Measurements from ENCODE around the gene ALAS1.
"Not testable (repeated sequence)": the region's sequence is repeated elsewhere in the genome, so short reads cannot be mapped to it uniquely, and the experiment has no call there.

ALAS1 gene

DNA sequence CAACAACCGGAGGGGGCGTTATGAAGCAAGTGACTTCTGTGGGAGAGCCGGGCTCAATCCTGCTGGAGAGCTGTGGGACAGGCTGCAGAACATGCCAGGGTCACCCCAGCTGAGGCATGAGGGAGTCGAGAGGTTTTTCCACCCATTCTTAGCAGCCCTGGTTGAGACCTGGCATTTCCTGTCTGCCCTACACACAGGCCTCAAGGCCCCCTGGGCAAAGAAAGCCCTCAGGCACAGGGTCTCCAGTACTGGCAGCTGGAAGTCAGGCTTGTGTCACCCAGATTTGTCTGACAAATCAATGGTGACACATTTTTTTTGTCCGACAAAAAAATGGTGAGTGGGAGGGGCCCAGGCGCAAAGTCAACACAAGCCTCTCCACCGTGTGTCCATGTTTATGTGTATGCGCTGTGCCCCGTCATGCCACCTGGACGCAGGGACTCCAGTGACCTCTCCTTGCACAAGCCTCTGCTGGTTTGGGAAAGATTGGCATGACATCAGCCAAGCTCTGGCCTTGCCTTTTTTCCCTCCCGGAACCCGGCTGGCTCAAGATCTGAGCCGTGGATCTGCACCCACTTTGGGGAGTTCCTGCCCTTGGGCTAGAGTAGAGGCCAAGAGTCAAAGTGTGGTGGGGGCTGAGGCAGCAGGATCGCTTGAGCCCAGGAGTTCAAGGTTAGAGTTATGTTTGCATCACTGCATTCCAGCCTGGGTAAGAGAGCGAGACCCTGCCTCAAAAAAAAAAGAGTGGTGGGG is 20.8 kb upstream of the ALAS1 start:
- DNase-seq (ENCODE audit: low spot score) = no peak

DNA sequence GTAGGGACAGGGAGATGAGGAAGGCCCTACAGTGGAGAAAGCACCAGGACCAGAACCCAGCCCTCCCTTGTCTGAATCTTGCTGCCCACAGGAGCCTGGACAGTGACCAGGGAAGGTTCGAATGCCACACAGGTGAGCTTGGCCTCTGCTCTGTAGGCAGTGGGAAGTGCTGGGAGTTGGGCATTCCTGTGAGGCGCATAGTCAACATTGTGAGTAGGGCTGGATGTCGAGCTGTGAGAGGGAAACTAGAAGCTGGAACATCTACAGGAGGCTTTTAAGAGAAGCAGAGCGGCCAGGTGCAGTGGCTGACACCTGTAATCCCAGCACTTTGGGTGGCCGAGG is 20.3 kb upstream of the ALAS1 start:
- no peak for DNase-seq (ENCODE audit: low spot score)

DNA sequence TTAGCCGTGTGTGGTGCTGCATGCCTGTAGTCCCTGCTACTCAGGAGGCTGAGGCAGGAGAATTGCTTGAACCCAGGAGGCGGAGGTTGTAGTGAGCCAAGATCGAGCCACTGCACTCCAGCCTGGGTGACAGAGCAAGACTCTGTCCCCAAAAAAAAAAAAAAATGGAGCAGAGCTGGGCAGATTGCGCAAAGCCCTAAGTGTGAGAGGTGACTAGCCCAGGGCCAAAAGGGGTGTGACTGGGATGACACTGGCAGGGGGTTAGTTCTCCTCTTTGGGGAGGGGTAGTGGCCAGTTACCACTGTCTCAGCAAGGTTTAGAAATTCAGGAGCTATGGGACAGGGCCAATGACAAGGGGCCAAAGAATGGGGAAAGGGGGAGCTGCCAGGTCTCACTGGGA is 19.8 kb upstream of the ALAS1 start:
- not testable (repeated sequence) for DNase-seq (ENCODE audit: low spot score)

DNA sequence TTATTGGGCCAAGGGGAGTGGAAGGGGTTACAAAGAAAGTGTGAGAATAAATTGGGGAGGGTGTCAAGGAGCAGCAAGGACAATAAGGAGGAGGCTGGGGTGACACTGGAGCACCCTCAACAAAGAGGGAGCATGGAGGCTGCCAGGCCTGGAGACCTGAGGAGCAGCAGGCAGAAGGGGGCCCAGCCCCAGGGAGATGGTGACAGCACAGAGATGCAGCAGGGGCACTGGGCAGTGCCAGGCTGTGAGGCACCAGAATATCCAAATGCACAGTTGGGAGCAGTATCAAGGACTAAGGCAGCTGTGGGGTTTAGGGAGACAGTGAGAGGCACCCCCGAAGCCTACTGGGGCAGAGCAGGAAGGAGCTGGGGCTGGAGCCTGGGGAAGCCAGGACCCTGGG is 19.4 kb upstream of the ALAS1 start:
- no peak for DNase-seq (ENCODE audit: low spot score)

DNA sequence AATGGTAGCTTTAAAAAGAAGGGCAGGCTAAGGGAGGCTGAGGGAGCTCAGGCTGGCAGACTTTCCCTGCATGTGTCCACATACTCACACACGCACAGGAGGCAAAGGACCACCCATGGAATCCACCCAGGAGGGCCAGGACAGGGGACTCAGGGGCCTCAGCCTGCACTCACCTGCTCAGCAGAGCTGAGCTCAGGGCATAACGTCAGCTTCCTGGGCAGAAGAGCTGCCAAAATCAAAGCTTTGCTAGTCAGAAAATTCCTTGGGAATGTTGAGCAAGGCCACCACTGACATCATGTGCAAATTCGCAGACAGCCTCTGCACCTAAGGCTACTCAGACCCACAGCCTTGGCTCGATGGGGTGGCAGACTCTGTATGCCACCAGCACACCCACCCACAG is 16.4 kb upstream of the ALAS1 start:
- no peak for DNase-seq (ENCODE audit: low spot score)

DNA sequence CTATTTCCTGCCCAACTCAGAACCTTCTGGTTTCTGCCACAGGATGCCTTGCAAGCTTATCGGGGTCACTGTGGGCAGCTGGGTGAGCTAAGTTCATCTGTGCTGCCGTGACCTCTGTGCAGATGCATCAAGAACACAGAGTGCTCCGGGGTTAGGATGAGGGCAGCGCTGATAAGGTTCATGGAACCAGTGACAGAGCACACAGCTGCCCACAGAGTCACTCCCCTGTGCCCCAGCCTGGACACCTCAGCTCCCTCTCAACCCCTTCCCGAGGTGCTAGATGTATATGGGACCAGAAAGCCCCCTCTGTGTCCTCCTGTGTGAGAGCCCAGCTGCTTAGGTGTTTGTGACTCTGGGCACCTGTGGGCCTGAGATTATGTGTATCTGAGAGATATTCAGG is 15.8 kb upstream of the ALAS1 start:
- no peak for DNase-seq (ENCODE audit: low spot score)

DNA sequence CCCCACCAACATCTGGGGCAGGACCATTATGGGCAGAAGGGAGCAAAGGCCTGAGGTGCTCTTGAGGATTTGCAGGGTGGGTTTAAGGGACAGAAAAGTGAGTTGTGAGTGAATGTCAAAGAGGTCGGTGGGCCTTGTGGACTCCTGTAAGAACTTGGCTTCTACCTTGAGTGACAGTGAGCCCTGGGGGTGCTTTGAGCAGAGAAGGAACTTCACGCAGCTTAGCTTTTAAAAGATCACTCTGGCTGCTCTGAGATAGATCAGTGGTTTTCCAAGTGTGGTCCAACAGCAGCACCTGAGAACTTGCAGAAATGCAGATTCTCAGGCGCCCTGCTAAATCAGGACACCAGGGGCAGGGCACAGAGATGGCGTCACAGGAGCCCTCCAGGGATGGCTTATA is 15.3 kb upstream of the ALAS1 start:
- no peak for DNase-seq (ENCODE audit: low spot score)

DNA sequence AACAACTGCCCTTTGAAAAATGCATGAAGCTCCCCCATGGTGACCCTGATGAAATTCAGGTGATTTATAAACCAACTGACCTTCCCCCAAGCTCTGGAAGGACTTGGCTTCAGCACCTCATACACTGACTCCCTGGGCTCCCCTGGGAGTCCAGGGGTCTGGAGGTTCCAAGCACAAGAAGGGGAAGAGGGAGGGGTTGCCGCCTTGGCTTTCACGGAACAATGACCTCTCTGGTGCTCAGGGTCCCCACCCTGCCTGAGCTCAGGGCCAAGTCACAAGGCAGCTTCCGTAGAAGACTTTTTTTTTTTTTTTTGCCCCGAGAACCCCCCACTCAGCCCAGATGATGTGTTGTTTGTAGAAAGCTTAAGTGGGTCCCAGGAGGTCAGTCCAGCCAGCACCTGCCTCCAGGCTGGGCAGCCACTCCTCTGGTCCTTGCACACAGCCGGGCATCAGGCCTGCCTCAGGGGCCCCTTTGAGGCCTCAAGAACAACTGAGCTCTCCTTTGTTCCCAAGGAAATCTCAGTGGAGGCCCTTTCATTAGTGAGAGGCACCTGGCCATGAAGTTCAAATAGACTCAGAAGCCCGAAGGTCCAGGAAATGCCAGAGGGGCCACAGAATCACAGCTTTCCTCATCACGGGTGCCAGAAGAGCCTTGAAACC is 14.0 kb upstream of the ALAS1 start:
- DNase-seq (ENCODE audit: low spot score) = no peak

DNA sequence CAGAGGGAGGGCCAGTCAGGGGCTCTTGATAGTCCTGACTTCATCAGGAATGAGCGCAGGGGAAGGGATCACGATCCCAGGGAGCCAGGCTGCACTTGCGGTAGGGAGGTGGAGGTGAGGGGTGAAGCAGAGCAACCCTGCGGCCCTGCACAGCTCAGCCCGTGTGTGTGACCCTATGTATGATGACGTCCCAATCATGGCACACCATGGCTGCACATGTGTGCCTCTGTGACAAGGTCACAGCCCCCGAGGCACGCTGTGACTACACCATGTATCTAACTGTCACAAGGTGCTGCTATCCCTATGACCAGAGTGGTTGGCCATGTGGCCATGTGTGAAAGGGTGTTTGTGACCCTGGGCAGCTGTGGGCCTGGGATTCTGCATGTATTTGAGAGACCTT is 13.3 kb upstream of the ALAS1 start:
- DNase-seq (ENCODE audit: low spot score) = no peak

DNA sequence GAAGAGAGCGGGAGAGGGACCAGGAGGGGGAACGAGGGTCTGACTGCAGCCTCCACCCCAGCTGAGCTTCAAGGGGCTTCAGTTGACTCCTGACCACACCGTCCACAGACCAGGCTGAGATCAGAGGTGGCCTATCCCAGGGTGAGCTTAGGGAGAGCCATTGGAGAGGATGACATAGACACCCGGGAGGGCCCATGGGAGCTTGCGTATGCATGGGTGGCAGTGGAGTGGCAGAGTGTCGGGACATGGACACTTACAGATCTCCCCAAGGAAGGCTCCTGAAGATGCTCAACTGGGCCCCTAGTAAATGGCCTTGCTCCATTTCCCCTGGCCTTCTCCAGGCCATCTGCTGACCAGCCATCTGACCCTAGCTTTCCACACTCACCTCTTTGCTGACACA is 12.6 kb upstream of the ALAS1 start:
- DNase-seq (ENCODE audit: low spot score) = no peak

DNA sequence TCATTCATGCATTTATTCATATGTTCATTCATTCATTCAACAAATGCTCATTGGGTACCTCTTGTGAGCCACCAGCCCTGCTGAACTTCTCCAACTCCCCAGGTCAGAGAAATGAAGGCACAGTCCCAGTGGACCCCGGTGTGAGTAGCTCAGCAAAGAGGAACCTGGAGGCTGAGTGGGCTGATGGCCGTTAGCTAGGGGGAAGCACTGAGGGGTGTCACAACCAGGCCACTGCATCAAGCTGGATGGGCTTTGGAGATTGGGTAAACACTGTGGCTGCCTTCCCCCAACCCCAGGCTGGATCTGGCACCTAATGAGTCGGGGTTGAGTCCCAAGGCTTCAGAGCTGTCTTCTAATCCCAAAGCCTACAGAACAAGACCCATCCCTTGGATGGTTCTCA is 12.1 kb upstream of the ALAS1 start:
- DNase-seq (ENCODE audit: low spot score) = no peak

DNA sequence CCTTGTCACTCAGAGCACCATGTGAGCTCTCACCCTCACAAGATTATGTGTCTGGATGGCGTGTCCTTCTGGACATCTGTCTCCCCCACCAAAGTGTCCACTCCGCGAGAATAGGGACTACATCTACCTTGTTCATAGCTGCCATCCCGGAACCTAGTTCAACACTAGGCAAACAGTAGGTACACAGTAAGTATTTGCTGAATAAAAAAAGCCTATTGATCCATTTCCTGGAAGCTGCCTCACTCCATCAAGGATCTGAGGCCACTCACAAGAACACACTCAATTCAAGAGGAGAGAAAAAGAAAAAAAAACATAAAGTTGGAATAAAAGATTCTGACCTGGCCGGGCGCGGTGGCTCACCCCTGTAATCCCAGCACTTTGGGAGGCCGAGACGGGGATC is 11.2 kb upstream of the ALAS1 start:
- DNase-seq (ENCODE audit: low spot score) = no peak

DNA sequence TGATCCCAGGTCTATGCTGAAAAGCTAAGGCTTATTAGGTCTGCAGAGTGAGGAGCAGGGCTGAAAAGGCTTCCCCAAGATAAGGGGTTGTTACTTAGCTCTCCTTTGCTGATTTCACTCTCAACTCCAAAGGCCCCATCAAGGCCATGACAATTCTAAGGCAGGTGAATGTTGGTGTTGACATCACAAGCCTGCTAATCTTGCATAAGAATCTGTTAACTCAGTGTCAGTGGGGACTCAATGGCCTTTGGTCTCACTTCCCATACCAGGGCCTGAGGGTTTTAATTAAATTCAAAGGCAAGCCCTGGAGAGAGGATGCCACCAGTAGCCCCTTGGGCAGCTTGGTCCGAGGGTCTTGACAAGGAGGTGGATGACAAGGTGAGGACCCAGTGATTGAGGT is 9.4 kb upstream of the ALAS1 start:
- no peak for DNase-seq (ENCODE audit: low spot score)

DNA sequence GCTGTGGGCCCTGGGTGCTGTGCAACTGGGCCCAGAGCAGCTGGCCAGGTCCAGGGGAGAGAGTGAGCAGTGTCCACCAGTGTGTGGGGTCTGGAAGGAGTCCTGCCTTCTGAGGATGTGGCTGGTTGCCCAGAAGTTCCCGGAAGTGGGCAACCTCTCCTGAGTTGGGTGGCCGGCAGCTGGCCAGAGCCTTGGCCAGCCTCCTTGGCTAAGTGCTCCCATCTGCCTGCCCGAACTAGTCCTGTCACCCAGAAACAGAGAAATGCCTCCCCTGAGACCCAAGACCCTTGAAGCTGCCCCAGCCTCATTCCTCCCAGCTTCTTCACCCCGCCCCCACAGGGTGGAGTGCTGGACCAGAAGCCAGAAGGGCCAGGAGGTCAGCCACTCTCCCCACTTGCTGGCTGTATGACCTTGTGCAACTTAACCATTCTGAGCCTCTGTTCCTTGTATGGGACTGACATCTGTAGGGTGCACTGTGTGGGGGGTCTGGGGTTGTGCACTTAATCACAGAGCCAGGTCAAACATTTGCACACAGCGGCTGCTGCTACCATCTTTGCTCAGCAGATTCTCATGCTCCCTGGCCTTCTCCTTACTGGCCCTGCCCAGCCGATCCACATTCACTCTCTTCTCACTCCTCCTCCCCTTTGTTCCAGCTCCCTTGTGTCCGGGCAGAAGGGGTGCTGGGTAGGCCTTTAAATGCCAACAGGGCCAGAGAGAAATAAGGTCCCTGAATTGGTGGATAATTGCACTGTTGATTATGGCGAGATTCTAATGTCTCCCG is 7.5 kb upstream of the ALAS1 start:
- DNase-seq (ENCODE audit: low spot score) = no peak

DNA sequence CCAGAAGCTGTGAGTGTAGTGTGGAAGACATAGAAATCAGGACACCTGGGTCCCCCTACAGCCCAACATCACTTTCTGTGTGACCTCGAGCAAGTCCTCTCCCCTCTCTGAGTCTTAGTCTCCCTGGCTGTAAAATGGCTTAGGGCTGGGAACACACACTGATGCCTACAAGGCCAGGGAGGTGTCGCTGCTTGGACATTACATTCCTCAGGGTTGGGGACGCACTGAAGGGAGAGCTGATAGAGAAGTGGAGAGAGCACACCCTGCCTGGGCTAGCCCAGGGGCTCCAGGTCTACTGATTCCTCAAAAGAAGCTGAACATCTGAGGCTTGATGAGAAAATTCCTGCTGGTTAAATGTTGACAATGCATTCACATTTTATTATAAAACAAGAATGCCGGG is 6.3 kb upstream of the ALAS1 start:
- no peak for DNase-seq (ENCODE audit: low spot score)

DNA sequence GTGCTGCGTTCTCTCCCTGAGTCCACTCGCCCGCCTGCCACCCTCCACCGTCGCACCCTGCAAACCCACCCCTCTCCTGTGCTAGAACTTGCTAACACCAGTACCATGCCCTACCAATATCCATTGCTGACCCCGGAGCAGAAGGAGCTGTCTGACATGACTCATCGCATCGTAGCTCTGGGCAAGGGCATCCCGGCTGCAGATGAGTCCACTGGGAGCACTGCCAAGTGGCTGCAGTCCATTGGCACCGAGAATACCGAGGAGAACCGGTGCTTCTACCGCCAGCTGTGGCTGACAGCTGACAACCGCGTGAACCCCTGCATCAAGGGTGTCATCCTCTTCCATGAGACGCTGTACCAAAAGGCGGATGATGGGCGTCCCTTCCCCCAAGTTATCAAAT is 4.9 kb upstream of the ALAS1 start:
- no peak for DNase-seq (ENCODE audit: low spot score)

DNA sequence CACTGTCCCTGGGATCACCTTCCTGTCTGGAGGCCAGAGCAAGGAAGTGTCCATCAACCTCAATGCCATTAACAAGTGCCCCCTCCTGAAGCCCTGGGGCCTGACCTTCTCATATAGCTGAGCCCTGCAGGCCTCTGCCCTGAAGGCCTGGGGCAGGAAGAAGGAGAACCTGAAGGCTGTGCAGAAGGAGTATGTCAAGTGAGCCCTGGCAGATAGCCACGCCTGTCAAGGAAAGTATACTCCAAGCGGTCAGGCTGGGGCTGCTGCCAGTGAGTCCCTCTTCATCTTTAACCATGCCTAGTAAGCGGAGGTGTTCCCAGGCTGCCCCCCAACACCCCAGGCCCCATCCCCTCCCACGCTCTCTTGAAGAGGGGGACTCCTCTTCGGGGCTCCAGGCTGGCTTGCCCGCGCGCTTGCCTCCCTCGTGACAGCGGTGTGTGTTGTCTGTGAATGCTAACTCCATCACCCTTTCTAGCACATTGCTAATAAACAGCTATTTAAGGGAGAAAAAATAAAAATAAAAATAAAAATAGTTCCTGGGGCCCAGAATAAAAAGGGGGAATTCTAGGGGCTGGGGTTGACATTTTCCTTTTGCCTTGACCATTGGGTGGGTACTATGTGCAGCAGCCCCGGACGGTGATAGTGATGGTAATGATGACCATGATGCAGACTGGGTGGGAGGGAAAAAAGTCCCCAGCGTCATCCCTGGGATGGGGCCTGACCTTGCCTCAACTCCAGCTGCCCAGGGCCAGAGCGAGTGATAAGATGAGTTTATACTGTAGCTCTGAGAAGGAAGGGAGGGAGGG is 3.3 kb upstream of the ALAS1 start:
- DNase-seq (ENCODE audit: low spot score) = no peak

DNA sequence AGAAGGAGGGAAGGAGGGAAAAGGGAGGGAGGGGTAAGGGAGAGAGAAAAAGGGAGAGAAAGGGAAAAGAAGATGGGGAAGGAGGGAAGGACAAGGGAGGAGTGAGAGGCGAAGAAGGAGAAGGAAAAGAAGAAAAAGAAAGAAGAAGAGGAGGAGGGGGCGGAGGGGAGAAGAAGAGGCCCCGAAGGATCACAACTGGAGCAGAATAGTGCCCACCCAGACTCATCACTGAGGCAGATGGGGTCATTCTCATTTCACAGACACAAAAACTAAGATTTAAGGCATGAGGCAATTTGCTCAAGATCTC is 2.7 kb upstream of the ALAS1 start:
- no peak for DNase-seq (ENCODE audit: low spot score)

DNA sequence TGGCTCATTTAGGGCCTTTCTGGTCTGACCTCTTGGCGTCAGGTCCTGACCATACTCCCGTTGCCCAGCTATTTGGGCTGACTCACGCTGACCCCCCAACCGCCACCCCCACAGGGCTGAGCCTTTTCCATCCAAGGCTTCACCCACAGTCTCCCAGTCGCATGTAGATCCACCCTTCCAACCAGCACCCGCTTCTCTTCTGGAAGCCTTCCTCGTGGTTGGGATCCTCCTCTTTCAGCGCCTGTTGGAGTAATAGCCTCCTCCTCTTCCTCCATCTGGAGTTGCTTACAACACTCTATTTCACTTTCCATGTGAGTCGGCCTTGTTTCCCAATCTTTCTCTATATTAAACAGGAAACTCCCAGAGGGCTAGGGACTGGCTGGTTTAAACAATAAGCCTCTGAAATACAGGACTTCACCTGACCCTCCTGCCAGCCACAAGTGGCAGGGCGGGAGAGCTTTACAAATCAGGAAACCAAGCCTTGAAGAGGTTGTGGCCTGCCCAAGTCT is 2.1 kb upstream of the ALAS1 start:
- no peak for DNase-seq (ENCODE audit: low spot score)

DNA sequence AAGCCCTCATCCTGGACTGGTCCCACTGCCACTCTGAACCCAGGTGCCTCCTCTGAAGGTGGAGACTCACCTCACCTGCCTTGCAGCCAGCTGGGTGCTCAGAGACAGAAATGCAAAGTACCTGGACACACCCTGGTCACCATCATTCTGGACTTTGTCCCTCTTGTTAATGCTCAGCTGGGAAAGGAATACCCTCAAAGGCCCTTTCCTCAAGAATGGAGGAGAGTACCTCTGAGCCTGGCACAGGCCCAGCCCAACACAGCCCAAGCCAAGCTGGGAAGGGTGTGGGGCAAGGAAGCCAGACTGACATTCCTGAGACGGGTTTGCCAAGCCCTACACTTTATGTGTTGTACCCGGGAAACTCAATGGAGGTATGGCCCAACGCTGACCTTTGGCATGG is 983 bp upstream of the ALAS1 start:
- no peak for DNase-seq (ENCODE audit: low spot score)

DNA sequence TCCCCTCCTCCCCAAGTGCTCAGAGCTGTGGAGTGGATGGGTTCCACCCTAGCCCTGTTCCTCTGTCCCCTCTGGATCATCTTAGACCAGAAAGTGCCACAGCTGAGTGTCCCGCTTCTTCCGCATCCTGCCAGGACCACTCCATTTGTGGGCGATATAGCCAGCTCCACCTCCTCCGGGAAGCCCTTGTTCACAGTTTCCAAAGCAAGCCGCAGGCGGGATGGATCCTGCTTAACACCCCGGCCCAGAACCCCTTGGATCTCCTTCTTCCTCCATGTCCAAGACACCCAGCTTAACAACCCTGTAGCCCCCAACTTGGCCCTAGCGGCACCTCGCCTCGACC is 490 bp upstream of the ALAS1 start:
- DNase-seq (ENCODE audit: low spot score) = no peak
